C4-2B (cell line): ENCODE data around the gene GCHFR.

Experiments used
- H3K27ac ChIP-seq: fragments of 450-650 bp; 2 replicates; pipeline ENCODE4 v1.5.1; 2017
- CTCF ChIP-seq: fragments of 450-650 bp; conservative IDR thresholded peaks from 2 replicates; pipeline ENCODE4 v1.5.1; 2017; ENCODE audit warnings: mild to moderate bottlenecking
- ZFX ChIP-seq: fragments of 450-650 bp; IDR thresholded peaks from 2 replicates; pipeline ENCODE4 v1.6.1; 2017

The GCHFR gene

GRCh38 chr15:40803688-40804087, 39.8 kb downstream of the GCHFR start:
- peak overlapping the region; percentile 82 for H3K27ac ChIP-seq
- no peak; the same call in 1 of the 2 replicates for TF ChIP-seq CTCF
- TF ChIP-seq ZFX, result no peak

- H3K27ac ChIP-seq, result peak overlapping the region; percentile 92
- TF ChIP-seq CTCF, result no peak
- no peak for TF ChIP-seq ZFX
Observed at GRCh38 chr15:40806672-40807027, 42.8 kb downstream of the GCHFR start.

GRCh38 chr15:40807028-40807887, 43.4 kb downstream of the GCHFR start, which contains the start of the genes DNAJC17 and ZFYVE19:
Gene DNAJC17 (minus strand): TSS chr15:40807473. CDS start chr15:40807446, 27 bp downstream.
Gene ZFYVE19 (plus strand): TSS chr15:40807089. CDS start chr15:40807590, 501 bp downstream.
- TF ChIP-seq CTCF (no peak), ZFX (peak; percentile 90)
- peak within 1 kb of the TSS; percentile 92 for H3K27ac ChIP-seq

- TF ChIP-seq ZFX, result no peak
- no peak for TF ChIP-seq CTCF
- peak overlapping the region; percentile 92 for H3K27ac ChIP-seq
Observed at GRCh38 chr15:40807888-40808461, 44.1 kb downstream of the GCHFR start.

- TF ChIP-seq ZFX (no peak), CTCF (no peak)
- H3K27ac ChIP-seq, result no peak overlapping the region
Observed at GRCh38 chr15:40808861-40809450, 45.1 kb downstream of the GCHFR start.

GRCh38 chr15:40812721-40813425, 49.0 kb downstream of the GCHFR start:
- H3K27ac ChIP-seq, result no peak overlapping the region
- TF ChIP-seq CTCF (no peak), ZFX (no peak)
